Fibroblast of gingiva (primary cell): ENCODE measurements around the gene GRIK4.

Experiments used
- DNase-seq: peaks from one replicate; pipeline ENCODE4 v3.0.0-alpha.2; 2011; ENCODE audit warnings: low read depth

The GRIK4 gene

GRCh38 chr11:120526241-120526640 is 14.7 kb downstream of the GRIK4 start:
- DNase-seq = no peak

DNA sequence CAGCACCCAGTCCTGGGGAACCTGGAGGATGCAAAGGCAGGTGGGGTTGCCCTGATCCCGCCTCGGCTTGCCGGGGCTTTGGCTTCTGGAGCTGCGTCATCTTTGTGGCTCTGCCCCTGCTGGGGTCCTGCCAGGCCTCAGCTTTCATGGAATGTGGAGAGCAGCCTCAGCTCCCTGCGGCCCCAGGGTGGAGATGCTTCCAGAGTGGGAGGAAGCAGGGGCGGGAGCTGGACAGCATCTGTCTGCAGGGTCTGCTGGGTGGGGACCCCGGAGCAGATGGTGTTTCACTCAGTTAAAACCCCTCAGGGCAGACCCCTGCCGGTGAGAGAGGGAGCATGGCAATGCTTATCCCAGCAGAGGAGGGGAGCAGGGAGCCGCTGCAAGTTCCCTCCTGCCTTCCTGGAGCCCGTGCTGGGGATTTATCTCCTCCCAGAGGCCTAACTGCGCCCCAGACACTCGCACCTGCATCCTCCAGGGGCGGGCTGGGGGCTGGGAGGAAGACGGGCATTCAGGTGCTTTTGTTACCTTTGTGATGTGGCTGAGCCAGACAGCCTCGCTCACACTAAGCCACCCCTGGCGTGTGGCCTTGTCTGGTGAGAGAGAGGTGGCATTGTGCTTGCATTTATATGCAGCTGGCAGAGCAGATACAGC is 15.7 kb downstream of the GRIK4 start:
- peak; percentile 16 for DNase-seq

- DNase-seq = no peak
These were observed 17.2 kb downstream of the GRIK4 start for GRCh38 chr11:120528749-120529148.

DNA sequence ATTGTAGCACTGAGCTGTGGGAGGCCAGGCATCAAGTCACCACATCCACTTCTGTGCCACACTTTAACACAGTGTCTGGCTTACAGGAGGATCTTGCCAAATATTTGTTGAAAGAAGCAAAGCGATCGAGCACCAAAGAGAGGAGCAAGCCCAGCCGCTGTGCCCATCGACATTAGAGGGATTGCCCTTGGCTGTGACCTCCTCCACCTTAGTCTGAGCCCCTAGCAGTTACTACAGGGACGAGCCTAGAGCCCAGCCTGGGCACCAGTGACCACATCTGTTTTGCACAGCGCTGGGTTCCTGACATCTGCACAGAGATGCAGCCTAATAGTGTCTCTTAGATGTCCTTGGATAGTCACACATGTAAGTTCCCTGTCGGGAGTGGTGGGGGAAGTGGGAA is 17.7 kb downstream of the GRIK4 start:
- no peak for DNase-seq

GRCh38 chr11:120529911-120530310 is 18.4 kb downstream of the GRIK4 start:
- no peak for DNase-seq

GRCh38 chr11:120532082-120532831 is 20.7 kb downstream of the GRIK4 start:
- peak; percentile 57 for DNase-seq

DNA sequence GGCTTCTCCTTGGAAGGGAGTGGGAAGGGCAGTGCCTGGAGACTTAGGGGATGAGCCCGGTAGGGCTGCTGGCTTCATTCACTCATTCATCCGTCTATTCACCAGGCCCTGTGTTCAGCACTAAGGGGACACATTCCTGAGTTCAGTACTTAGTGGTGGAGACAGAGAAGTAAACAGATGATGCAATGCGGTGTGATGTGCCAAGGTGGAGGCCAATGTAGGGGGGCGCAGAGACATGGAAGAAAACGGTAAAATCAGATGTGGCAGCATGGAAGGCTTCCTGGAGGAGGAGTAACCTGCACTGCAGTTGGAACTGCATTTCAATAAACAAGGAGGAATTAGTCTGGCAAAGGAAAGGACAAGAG is 21.3 kb downstream of the GRIK4 start:
- DNase-seq = peak; percentile 27

DNA sequence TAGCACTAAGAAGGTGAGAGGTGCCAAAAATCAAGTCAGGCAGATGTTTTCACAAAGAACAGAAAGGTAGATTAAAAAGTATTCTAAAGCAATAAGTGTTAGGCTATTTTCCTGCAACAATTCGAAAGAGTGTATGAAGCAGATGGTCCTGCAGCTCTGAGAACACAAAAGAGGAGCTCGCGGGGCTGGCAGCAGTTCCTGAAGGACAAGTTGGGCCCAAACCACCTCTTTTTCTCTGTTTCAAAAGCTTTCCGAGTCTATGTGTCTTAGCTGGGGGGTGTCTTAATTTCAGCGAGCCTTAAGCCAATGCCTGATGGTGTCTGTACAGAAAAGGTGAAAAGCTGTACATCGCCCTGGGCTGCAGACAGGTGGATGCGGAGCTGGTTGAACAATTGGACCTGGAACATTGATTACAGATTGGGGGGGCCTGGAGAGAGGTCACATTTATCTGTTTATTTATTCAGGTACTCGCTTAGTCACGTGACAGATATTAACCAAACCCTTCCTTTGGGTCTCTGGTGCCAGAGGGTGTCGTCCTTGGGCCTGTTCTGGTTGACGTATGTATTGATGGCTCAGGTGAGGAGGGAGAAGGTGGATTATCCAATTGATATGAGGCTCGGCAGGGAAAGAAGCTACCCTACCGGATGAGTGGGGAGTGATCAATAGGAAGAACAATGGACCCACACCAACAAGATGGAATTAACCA is 24.7 kb downstream of the GRIK4 start:
- no peak for DNase-seq

- DNase-seq = no peak
These were observed 25.2 kb downstream of the GRIK4 start for GRCh38 chr11:120536797-120537169.

GRCh38 chr11:120537996-120538395 is 26.4 kb downstream of the GRIK4 start:
- no peak for DNase-seq

DNA sequence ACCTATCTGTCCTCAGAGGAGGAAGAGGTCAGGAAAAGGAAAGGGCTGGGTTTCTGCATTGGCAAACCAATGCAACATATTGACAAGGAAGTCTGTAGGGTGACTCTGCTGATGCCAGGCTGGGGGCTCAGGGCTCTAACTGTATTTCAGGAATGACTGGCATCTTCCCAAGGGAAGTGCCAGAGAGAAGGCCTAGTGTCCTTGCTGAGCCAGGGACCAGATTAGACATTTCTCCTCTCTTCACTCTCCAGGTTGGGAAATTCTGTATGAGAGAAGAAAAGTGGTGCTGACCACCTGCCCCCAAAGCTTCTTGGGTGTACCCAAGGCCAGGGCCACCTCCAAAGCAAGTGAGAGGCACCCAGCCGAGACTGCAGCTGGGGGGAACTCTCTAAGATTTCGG is 27.2 kb downstream of the GRIK4 start:
- DNase-seq = no peak

DNA sequence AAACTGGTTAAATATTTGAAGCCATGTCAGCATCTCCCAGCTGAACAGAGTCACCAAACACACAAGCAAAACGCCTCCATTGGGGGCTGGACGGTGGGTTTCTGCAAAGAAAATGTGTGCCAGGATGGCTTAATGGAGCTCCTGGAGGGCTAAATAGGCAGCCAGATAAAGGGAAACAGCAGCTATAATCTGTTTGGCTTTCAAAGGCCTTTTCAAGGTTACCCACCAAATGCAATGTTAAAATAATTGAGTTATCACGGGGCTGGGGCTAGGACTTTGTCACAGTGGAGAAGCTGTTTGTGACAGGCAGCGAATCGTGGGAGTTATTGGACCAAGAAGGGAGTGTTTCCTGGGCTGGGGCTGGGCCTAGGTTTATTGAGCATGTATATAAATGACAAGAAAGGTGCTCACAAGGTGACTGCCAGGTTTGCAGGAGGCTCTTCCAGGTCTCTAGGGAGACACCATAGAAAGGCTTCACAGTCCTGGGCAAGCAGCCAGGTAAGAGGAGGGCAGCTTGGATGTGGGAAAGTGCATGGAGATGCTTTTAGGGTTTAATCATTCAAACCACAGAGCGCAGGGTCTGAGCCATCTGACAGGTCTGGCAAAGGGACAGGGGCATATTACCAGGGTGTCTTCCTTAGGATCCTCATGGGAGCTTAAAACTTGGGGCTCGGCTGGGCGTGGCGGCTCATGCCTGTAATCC is 28.3 kb downstream of the GRIK4 start:
- DNase-seq = no peak

DNA sequence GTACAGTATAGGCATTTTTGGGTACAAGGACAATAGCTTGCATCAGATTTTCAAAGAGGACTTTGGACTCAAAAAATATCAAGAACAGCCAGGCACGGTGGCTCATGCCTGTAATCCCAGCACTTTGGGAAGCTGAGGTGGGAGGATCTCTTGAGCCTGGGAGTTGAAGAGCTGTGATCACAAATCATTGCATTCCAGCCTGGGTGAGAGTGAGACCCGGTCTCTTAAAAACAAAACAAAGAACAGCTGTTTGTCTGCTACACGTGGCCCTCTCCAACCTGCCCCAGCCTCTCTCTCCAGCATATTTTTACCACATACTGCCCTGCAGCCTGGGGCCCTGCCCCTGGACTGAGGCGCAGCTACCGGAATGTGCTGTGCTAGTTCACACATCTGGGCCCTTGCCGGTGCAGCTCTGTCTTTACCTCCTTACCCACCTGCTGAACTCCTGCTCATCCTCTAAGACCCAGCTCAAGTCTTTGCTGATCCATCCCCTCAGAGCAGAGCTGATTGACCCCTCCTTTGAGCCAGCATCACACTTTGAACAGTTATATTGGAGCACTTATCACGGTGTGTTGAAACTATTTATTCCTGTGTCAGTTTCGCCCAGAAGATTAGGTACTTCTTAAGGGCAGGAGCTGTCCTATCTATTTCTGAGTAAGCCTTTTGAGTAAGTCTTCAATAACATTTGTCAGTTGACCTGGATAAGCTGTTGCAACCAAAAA is 29.4 kb downstream of the GRIK4 start:
- no peak for DNase-seq

GRCh38 chr11:120543521-120544215 is 32.1 kb downstream of the GRIK4 start:
- no peak for DNase-seq

GRCh38 chr11:120545813-120546212 is 34.3 kb downstream of the GRIK4 start:
- no peak for DNase-seq

- peak; percentile 87 for DNase-seq
These were observed 35.0 kb downstream of the GRIK4 start for GRCh38 chr11:120546312-120547205.

GRCh38 chr11:120547316-120547715 is 35.8 kb downstream of the GRIK4 start:
- peak; percentile 13 for DNase-seq

GRCh38 chr11:120547811-120548681 is 36.5 kb downstream of the GRIK4 start:
- DNase-seq = peak; percentile 94

DNA sequence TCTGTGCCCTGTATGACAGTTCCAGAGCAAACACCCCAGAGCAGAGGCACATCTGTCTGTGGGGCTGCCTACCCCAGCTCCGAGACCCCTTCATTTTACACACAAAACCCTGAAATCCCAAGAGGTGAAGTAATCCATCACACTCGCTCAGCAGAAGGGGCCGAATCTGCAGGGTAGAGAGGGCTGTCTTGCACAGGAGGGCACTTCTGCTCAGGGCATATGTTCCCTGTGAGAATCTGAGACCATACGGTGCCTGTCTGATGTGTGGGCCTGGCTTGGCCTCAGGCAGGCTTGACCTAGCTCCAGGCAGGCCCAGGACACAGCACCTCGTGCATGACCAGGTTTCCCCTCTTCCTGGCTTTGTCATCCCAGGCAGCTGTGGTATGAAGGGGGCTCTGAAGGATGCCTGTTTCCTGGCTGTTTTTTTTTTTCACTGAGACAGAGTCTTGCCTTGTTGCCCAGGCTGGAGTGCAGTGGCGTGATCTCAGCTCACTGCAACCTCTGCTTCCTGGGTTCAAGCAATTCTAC is 37.2 kb downstream of the GRIK4 start:
- DNase-seq = no peak
